Measurements from ENCODE around the gene MRPL58.

DNA sequence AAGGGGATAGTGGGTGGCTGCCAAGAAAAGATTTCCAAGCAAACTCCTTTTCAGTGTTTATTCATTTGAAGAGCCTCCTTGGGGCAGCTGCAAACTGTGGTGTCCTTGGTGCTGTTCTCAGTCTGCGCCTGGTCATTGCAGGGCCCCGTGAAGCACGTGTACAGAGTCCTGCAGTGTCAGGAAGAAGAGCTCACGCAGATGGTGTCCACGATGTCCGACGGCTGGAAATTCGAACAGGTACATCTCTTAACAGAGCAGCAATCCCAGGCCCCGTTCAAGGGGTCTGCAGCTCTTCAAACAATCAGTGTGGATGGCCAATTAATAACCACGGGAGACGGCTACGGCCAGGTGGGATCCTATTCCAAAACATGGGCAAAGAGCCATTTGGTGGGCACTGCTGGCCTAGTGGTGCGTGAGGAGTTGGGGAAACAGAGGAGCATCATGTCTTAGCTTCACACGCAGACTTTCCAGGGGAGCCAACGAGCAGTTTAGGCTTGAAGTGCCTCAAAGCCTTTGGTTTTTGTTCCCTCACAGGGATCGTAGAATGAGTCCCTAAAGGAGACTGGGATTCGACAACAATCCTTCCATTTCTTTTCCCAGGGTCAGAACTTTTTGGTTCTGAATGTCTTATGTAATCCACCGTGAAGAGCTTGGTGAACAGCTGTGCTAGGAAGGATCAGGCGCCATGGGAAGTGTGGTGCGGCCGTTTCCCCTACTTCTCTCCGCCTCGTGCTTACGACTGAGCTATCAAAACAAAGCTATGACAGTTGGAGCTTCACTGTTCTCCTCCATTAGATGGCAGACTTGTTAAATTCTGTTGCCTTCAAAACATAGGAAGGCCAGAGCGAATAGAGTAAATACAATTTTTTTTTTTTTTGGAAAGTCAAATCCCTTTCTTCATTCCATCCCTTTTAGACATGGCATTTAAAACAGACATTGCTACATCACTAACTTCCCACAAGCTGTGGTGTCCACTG lies 47.2 kb downstream of the MRPL58 start:
- TF ChIP-seq, protein P1, sequence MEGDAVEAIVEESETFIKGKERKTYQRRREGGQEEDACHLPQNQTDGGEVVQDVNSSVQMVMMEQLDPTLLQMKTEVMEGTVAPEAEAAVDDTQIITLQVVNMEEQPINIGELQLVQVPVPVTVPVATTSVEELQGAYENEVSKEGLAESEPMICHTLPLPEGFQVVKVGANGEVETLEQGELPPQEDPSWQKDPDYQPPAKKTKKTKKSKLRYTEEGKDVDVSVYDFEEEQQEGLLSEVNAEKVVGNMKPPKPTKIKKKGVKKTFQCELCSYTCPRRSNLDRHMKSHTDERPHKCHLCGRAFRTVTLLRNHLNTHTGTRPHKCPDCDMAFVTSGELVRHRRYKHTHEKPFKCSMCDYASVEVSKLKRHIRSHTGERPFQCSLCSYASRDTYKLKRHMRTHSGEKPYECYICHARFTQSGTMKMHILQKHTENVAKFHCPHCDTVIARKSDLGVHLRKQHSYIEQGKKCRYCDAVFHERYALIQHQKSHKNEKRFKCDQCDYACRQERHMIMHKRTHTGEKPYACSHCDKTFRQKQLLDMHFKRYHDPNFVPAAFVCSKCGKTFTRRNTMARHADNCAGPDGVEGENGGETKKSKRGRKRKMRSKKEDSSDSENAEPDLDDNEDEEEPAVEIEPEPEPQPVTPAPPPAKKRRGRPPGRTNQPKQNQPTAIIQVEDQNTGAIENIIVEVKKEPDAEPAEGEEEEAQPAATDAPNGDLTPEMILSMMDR (IDR thresholded peaks at IDR 0.05): no peak
- TF ChIP-seq, protein P2, sequence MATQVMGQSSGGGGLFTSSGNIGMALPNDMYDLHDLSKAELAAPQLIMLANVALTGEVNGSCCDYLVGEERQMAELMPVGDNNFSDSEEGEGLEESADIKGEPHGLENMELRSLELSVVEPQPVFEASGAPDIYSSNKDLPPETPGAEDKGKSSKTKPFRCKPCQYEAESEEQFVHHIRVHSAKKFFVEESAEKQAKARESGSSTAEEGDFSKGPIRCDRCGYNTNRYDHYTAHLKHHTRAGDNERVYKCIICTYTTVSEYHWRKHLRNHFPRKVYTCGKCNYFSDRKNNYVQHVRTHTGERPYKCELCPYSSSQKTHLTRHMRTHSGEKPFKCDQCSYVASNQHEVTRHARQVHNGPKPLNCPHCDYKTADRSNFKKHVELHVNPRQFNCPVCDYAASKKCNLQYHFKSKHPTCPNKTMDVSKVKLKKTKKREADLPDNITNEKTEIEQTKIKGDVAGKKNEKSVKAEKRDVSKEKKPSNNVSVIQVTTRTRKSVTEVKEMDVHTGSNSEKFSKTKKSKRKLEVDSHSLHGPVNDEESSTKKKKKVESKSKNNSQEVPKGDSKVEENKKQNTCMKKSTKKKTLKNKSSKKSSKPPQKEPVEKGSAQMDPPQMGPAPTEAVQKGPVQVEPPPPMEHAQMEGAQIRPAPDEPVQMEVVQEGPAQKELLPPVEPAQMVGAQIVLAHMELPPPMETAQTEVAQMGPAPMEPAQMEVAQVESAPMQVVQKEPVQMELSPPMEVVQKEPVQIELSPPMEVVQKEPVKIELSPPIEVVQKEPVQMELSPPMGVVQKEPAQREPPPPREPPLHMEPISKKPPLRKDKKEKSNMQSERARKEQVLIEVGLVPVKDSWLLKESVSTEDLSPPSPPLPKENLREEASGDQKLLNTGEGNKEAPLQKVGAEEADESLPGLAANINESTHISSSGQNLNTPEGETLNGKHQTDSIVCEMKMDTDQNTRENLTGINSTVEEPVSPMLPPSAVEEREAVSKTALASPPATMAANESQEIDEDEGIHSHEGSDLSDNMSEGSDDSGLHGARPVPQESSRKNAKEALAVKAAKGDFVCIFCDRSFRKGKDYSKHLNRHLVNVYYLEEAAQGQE (IDR thresholded peaks at IDR 0.05; ENCODE audit: insufficient read depth in 1 of 2, low read depth in 2 of 2, low read length in 1 of 2): no peak
